ENCODE measurements around the gene PTS.

DNA sequence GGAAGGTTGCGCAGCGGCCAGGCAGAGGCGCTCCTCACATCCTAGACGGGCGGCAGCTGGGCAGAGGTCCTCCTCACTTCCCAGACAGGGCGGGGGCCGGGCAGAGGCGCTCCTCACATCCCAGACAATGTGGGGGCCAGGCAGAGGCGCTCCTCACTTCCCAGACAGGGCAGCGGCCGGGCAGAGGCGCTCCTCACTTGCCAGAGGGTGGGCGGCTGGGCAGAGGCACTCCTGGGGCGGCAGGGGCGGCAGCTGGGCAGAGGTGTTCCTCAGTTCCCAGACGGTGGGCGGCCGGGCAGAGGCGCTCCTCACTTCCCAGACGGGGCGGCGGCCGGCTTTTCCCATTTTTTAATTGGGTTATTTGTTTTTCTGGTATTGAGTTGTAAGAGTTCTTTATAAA is 20.2 kb upstream of the PTS start:
- TF ChIP-seq POLR2A (IDR thresholded peaks at IDR 0.05) (no peak), POLR2AphosphoS5 (IDR thresholded peaks at IDR 0.05) (no peak), EP300 (IDR thresholded peaks at IDR 0.05) (no peak)
- TF ChIP-seq, protein P1, sequence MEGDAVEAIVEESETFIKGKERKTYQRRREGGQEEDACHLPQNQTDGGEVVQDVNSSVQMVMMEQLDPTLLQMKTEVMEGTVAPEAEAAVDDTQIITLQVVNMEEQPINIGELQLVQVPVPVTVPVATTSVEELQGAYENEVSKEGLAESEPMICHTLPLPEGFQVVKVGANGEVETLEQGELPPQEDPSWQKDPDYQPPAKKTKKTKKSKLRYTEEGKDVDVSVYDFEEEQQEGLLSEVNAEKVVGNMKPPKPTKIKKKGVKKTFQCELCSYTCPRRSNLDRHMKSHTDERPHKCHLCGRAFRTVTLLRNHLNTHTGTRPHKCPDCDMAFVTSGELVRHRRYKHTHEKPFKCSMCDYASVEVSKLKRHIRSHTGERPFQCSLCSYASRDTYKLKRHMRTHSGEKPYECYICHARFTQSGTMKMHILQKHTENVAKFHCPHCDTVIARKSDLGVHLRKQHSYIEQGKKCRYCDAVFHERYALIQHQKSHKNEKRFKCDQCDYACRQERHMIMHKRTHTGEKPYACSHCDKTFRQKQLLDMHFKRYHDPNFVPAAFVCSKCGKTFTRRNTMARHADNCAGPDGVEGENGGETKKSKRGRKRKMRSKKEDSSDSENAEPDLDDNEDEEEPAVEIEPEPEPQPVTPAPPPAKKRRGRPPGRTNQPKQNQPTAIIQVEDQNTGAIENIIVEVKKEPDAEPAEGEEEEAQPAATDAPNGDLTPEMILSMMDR (IDR thresholded peaks at IDR 0.05): no peak
